ENCODE results near the gene ANO9.

The ANO9 gene, protein sequence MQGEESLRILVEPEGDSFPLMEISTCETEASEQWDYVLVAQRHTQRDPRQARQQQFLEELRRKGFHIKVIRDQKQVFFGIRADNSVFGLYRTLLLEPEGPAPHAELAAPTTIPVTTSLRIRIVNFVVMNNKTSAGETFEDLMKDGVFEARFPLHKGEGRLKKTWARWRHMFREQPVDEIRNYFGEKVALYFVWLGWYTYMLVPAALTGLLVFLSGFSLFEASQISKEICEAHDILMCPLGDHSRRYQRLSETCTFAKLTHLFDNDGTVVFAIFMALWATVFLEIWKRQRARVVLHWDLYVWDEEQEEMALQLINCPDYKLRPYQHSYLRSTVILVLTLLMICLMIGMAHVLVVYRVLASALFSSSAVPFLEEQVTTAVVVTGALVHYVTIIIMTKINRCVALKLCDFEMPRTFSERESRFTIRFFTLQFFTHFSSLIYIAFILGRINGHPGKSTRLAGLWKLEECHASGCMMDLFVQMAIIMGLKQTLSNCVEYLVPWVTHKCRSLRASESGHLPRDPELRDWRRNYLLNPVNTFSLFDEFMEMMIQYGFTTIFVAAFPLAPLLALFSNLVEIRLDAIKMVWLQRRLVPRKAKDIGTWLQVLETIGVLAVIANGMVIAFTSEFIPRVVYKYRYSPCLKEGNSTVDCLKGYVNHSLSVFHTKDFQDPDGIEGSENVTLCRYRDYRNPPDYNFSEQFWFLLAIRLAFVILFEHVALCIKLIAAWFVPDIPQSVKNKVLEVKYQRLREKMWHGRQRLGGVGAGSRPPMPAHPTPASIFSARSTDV

DNA sequence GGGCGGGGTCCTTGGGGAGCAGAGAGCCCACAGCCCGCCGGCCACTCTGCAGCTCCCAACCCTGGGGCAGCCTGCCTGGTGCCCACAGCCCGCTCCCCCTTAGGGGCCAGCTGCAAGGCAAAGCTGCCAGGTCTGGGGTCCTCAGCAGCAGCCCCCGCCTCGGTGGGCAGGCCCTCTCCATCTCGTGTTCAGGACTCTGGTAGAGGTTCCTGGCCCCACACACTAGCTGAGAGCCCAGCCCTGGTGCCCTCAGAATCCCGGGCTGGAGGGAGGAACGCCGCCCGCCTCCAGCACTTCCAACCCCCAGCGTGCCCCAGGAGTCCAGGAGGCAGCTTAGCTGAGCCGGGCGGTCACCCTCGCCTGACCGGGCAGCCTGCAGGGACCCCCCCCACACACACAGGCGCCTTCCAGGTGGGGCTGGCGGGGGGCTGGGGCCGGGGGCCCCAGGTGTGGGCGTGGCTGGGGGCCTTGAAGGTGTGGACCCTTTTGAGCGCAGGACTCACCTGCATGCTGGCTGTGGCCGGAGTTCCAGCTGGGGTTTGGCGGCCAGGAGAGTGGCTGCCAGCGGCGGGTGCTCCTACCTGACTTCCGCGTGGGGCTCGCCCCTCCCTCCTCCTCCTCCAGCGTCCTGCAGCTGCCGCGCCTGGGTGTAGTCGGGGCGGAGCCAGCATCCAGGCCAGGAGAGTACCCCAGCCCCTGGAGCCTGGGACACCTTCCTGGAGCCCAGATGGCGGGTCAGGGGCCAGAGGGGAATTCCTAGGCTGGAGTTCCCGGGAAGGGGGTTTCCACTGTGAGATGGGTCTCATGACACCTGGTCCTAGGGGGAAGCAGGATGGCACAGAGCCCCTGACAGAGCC lies at the start of gene ANO9:
TSS of gene ANO9 (minus strand) at position 594 of the 857 bp plus-strand sequence. CDS start at position 509, 85 bp downstream.
- peak; percentile 56 for DNase-seq

GRCh38 chr11:491358-491757 lies 49.5 kb upstream of the ANO9 start:
- DNase-seq: no peak

GRCh38 chr11:490930-491260 lies 49.1 kb upstream of the ANO9 start:
- no peak for DNase-seq

- no peak for DNase-seq
Observed at GRCh38 chr11:490186-490929, 48.5 kb upstream of the ANO9 start.

- DNase-seq: no peak
Observed at GRCh38 chr11:489610-490185, 47.9 kb upstream of the ANO9 start.

DNA sequence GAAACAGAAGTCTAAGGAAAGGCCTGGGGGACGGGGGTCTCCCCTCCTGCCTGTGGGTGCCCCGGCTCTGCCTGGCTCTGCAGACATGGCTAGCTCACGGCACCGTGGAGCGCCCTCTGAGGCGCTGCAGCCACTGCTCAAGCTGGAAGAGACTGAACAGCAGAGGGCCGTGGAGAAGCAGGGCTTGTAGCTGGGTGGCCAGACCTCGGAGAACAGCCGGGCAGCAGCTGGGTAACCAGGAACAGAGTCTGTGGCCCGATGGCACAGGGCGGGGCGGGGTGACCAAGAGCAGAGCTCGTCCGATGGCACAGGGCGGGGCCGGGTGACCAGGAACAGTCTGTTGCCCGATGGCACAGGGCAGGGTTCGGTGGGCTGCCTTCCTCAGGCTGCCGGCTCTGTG lies 47.2 kb upstream of the ANO9 start:
- DNase-seq: no peak

- no peak for DNase-seq
Observed at GRCh38 chr11:488579-488978, 46.8 kb upstream of the ANO9 start.

- no peak for DNase-seq
Observed at GRCh38 chr11:488062-488461, 46.3 kb upstream of the ANO9 start.

GRCh38 chr11:487571-488021 lies 45.8 kb upstream of the ANO9 start:
- no peak for DNase-seq

DNA sequence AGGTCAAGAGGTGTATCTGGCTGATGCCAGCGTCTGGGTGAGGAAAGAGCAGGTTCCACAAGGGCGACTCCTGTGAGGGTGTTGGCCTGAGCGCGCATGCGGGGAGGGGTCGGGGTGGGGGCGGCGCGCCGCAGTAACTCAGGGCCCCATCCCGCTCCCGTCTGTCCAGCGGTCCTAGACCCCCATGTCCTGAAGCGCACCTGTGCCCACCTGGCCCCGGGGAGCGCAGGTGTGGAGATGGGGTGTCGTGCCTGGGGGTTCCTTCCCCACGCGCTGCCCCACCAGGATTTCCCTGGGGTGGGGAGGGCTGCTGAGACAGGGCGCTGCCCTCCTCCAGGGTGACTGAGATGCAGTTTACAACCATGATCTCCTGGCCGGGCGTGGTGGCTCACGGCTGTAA lies 44.4 kb upstream of the ANO9 start:
- no peak for DNase-seq

DNA sequence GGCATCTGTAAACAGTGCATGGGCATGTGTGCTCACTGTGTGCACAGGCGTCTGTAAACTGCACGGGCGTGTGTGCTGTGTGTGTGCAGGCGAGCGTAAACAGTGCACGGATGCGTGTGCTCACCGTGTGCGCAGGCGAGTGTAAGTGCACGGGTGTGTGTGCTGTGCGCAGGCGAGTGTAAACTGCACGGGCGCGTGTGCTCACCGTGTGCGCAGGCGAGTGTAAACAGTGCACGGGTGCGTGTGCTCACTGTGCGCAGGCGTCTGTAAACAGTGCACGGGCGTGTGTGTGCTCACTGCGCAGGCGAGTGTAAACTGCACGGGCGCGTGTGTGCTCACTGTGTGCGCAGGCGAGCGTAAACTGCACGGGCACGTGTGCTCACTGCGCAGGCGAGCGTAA lies 42.8 kb upstream of the ANO9 start:
- DNase-seq: no peak

DNA sequence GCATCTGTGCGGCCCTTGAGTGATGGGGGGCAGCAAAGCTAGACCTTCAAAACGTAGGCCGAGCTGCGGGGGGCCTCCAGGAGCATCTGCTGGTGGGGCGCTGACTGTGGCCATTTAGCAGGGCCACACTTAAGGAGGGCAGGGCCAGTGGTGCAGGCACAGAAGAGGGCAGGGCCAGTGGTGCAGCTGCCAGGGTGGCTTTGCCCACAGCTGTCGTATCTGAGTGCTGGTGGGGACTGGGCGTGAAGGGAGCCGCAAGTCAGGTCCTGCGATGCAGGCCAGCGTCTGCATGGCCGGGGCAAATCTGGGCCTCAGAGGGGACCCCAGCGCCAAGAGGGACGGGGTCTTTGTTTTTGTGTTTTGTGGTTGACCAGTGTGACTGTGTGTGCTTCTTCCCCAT lies 37.5 kb upstream of the ANO9 start:
- no peak for DNase-seq

DNA sequence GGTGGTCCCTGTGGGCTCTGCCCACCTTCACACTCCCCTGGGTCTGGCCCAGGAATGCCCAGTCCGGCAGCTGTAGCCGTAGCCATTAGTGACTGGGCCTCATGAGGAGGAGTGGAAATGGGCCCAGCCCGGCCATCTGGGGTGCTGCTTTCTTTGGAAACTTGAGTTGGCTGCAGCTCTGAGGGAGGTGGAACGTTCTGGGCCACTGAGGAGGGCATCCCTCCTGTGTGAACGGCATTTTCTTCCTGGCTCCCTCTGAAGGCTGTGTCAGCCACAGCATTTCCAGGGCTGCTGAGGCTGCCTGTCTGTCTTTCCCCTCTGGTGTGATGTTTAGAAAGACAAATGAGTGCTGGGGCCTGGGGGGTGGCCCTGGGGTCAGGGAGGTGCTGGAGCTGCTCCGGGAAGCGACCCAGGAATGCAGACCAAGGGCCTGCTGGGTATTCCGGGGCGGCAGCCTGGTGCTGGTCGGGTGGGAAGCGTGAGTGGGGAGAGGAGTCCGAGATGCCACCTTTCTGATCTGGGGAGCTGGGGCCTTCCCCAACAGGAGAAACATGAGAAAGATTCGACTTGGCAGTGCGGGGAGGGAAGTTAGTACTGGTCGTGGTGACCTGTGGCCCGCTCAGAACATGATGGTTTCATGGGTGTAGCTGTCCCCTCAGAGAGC lies 35.4 kb upstream of the ANO9 start:
- no peak for DNase-seq

- no peak for DNase-seq
Observed at GRCh38 chr11:476416-476815, 34.6 kb upstream of the ANO9 start.

GRCh38 chr11:475941-476340 lies 34.1 kb upstream of the ANO9 start:
- DNase-seq: no peak

DNA sequence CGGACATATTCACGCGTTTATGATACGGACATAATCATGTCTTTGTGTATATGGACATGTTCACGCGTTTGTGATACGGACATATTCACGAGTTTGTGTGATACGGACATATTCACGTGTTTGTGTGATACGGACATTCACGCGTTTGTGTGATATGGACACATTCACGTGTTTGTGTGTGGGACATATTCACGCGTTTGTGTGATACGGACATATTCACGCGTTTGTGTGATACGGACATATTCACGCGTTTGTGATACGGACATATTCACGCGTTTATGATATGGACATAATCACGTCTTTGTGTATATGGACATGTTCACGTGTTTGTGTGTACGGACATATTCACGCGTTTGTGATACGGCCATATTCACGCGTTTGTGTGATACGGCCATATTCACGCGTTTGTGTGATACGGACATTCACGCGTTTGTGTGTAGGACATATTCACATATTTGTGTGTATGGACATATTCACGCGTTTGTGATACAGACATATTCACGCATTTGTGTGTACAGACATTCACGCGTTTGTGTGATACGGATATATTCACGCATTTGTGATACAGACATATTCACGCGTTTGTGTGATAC lies 33.2 kb upstream of the ANO9 start:
- no peak for DNase-seq

DNA sequence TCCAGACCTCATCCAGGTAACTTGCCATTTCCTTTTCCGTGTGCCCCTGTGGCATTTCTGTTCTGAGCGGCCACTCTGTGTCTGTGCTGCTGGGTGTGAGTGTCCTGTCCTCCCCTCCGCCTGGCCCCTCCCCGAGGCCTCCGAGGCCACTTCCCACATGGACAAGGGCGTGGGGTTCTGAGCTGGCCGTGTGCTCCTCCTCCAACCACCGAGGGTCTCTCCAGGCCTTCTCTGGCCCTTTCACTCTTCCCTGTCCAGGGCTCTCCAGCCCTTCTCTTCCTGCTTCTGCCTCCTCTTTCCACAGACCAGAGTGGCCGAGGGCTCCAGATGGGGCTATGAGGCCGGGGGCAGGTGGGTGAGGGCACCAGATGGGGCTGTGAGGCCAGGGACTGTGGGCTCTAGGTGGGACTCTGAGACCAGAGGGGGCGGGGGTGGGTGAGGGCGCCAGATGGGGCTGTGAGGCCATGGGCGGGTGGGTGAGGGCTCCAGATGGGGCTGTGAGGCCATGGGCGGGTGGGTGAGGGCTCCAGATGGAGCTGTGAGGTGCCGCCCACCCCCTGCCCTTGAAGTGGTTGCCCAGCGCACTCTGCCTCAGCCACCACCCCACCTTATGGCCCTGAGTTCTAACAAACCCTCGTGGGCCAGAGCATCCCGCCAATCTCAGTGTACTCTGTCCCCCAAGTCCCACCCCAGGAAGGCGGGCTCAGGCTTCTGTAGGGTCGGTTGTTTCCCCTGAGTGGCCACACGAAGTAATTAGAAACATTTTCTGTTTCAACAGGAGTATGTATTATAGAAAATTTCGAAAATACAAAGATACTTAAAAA lies 32.4 kb upstream of the ANO9 start:
- DNase-seq: no peak

GRCh38 chr11:473415-473814 lies 31.6 kb upstream of the ANO9 start:
- DNase-seq: no peak

DNA sequence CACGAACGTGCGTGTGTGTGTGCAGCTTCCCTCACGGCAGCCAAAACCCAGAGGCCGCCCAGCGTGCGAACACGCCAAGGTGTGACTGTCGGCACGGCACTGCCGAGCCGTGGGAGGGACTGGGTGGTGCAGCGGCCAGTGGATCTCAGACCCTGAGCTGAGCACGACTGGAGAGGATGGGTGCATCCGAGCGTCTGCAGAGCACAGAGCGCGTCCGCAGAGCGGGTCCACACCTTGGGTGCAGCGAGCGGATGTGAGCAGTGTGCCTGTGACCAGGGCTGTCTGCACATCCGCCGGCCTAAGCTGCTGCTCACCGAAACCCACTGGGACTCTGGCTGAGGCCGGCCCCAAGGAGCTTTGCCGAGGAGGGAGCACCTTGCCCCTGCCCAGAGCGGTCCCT lies 31.0 kb upstream of the ANO9 start:
- no peak for DNase-seq

DNA sequence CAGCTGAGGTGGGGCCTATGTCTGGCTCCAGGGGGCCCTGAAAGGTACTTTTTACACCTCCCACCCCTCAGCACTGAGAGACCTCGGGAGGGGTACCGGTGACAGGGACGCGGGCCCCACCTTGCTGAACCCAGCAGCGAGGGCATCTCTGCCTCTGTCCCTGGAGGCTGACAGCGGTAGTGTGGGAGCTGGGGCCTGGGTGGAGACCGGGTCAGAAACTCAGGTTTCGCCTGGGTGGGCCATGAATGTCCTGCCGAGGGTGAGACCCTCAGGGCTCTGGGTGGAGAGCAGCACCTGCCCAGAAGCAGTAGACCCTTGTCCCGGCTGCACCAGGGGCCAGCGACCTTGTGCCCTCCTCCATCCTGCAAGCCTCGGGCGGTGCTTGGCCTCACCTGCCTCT lies 30.5 kb upstream of the ANO9 start:
- no peak for DNase-seq
